Breast epithelium (tissue), 3 donors: ENCODE data around the gene RHAG.

Experiments
- POLR2A ChIP-seq: fragments of 450-650 bp; IDR thresholded peaks from one replicate; pipeline ENCODE4 v1.6.1; 2016; ENCODE audit warnings: antibody characterized with exemption, mild to moderate bottlenecking, moderate library complexity
- POLR2AphosphoS5 ChIP-seq, 3 donors: sonication (generic); formaldehyde crosslinking; IDR thresholded peaks; one replicate each; pipeline ENCODE4 v1.6.1; 2017; ENCODE audit warnings: antibody characterized with exemption in 3 of 3
- TF ChIP-seq, protein P1 (sequence below), 3 donors: fragments of 450-650 bp; IDR thresholded peaks; one replicate each; pipeline ENCODE4 v1.5.1; 2016 to 2017; ENCODE audit warnings: antibody characterized with exemption in 3 of 3, mild to moderate bottlenecking in 3 of 3, moderate library complexity in 3 of 3

DNA sequence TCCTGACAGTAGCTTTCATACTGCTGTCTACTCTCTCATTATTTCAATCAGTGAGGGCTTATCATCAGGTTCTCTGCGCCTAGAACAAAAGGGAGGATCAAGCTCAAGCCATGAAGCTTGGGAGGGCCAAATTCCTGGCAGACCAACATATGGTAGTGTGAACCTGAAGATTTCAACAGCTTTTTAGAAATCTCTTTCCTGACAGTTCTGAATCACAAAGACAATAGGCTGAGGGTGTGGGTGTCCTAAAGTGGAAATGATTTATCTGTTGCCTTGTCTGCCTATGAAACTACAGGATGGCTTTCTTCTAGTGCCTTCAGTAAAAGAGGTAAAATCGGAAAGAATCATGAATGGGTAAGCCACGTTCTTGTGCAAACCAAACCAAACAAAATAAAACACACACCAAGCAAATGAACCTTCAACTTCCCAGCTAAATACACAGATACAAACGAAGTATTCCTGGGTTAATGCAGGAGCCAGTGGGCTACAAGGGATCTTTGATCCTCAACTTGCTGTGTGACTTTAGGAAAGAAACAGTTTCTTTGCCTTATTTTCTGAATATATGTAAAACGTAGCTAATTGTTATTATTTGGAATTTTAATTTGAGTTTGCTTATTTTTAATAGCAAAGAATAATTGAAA, 2.7 kb upstream of the RHAG start:
- TF ChIP-seq POLR2AphosphoS5 (IDR thresholded peaks at IDR 0.05), result no peak
- TF ChIP-seq POLR2A, result no peak
- TF ChIP-seq, protein P1, sequence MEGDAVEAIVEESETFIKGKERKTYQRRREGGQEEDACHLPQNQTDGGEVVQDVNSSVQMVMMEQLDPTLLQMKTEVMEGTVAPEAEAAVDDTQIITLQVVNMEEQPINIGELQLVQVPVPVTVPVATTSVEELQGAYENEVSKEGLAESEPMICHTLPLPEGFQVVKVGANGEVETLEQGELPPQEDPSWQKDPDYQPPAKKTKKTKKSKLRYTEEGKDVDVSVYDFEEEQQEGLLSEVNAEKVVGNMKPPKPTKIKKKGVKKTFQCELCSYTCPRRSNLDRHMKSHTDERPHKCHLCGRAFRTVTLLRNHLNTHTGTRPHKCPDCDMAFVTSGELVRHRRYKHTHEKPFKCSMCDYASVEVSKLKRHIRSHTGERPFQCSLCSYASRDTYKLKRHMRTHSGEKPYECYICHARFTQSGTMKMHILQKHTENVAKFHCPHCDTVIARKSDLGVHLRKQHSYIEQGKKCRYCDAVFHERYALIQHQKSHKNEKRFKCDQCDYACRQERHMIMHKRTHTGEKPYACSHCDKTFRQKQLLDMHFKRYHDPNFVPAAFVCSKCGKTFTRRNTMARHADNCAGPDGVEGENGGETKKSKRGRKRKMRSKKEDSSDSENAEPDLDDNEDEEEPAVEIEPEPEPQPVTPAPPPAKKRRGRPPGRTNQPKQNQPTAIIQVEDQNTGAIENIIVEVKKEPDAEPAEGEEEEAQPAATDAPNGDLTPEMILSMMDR (IDR thresholded peaks at IDR 0.05), result no peak
